DOHH2 (cell line): Measurements from ENCODE around the gene EIF2D.
A peak's percentile ranks its signal among the peaks of the same experiment; 100 is the strongest.

ENCODE experiments used
- H3F3A ChIP-seq: fragments of 200-600 bp; sonication (generic), shearing (Covaris generic); 2 replicates; pipeline ENCODE4 v1.6.0; 2016; ENCODE audit warnings: antibody characterized with exemption, mild to moderate bottlenecking; ENCODE audit not compliant: control insufficient read depth, insufficient read depth
- H3K27ac ChIP-seq: fragments of 200-600 bp; sonication (generic); 2 replicates; pipeline ENCODE4 v1.5.1; 2014; ENCODE audit warnings: low read depth, mild to moderate bottlenecking, low read length, moderate library complexity
- H3K27me3 ChIP-seq: fragments of 200-600 bp; sonication (generic); 2 replicates; pipeline ENCODE4 v1.6.1; 2014; ENCODE audit warnings: mild to moderate bottlenecking, low read length, mixed read lengths; ENCODE audit not compliant: control insufficient read depth
- H3K36me3 ChIP-seq: fragments of 200-600 bp; sonication (generic); 2 replicates; pipeline ENCODE4 v1.6.1; 2014; ENCODE audit warnings: mild to moderate bottlenecking, low read length, moderate library complexity, mixed read lengths; ENCODE audit not compliant: control insufficient read depth
- H3K4me1 ChIP-seq: fragments of 200-600 bp; sonication (generic); 2 replicates; pipeline ENCODE4 v1.6.1; 2014; ENCODE audit warnings: mild to moderate bottlenecking, low read length, mixed read lengths; ENCODE audit not compliant: control insufficient read depth
- H3K4me2 ChIP-seq: fragments of 200-600 bp; sonication (generic); 2 replicates; pipeline ENCODE4 v1.6.0; 2014; ENCODE audit warnings: mild to moderate bottlenecking, low read length, moderate library complexity
- H3K4me3 ChIP-seq: fragments of 200-600 bp; sonication (generic); 2 replicates; pipeline ENCODE4 v1.5.1; 2014; ENCODE audit warnings: mild to moderate bottlenecking, low read length, mixed read lengths
- H3K79me2 ChIP-seq: fragments of 200-600 bp; sonication (generic); 2 replicates; pipeline ENCODE4 v1.6.1; 2014; ENCODE audit warnings: mild to moderate bottlenecking, low read length, mixed read lengths; ENCODE audit not compliant: control insufficient read depth
- H3K9me2 ChIP-seq: fragments of 200-600 bp; sonication (generic); replicated peaks from 2 replicates; pipeline ENCODE4 v1.6.1; 2014; ENCODE audit warnings: mild to moderate bottlenecking, low read length, mixed read lengths; ENCODE audit not compliant: control insufficient read depth
- H3K9me3 ChIP-seq: fragments of 200-600 bp; sonication (generic); 2 replicates; pipeline ENCODE4 v1.6.1; 2014; ENCODE audit warnings: antibody characterized with exemption, low read length, mixed read lengths; ENCODE audit not compliant: control insufficient read depth, insufficient read depth
- H4K20me1 ChIP-seq: fragments of 200-600 bp; sonication (generic); 2 replicates; pipeline ENCODE4 v1.6.0; 2014; ENCODE audit warnings: low read depth, mild to moderate bottlenecking, antibody characterized with exemption, low read length, moderate library complexity; ENCODE audit not compliant: control insufficient read depth, insufficient read depth
- EZH2phosphoT487 ChIP-seq: fragments of 200-600 bp; sonication (generic); IDR thresholded peaks from 2 replicates; pipeline ENCODE4 v1.6.1; 2017; ENCODE audit warnings: borderline replicate concordance, mild to moderate bottlenecking, antibody characterized with exemption, low read length, moderate library complexity, mixed read lengths
- TF ChIP-seq, protein P1 (sequence below): fragments of 200-600 bp; sonication (generic); IDR thresholded peaks from one replicate; pipeline ENCODE4 v1.5.1; 2014; ENCODE audit warnings: antibody characterized with exemption, mild to moderate bottlenecking, low read depth, low read length; ENCODE audit not compliant: poor library complexity, severe bottlenecking

The EIF2D gene

DNA sequence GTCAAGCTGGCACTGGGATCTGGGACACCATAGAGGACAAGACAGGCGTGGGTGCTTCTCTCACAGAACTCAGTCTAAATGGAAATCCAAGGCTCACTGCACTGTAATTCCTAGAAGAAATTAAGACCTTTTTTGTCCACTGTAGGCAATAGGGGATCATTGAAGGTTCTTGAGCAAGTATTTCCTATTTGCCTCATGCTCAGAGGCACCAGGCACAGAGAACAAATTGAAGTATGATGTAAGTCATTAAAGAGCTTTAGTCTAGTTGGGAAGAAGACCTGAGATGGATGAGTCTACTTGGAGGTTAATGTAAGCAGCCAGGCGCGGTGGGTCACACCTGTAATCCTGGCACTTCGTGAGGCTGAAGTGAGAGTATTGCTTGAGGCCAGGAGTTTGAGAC, 34.6 kb downstream of the EIF2D start:
- H3K4me2 ChIP-seq: no peak overlapping the region
- H3K79me2 ChIP-seq: peaks cover 26% of the 10 kb centered on the region
- no peak for TF ChIP-seq EZH2phosphoT487
- TF ChIP-seq, protein P1, sequence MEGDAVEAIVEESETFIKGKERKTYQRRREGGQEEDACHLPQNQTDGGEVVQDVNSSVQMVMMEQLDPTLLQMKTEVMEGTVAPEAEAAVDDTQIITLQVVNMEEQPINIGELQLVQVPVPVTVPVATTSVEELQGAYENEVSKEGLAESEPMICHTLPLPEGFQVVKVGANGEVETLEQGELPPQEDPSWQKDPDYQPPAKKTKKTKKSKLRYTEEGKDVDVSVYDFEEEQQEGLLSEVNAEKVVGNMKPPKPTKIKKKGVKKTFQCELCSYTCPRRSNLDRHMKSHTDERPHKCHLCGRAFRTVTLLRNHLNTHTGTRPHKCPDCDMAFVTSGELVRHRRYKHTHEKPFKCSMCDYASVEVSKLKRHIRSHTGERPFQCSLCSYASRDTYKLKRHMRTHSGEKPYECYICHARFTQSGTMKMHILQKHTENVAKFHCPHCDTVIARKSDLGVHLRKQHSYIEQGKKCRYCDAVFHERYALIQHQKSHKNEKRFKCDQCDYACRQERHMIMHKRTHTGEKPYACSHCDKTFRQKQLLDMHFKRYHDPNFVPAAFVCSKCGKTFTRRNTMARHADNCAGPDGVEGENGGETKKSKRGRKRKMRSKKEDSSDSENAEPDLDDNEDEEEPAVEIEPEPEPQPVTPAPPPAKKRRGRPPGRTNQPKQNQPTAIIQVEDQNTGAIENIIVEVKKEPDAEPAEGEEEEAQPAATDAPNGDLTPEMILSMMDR: no peak
- no peak overlapping the region for H3K4me3 ChIP-seq
- H4K20me1 ChIP-seq: peaks cover 4% of the 10 kb centered on the region; the same call in 1 of the 2 replicates
- peaks cover 7% of the 10 kb centered on the region; the same call in 1 of the 2 replicates for H3F3A ChIP-seq
- peaks cover 46% of the 10 kb centered on the region for H3K4me1 ChIP-seq
- no peaks in the 10 kb centered on the region for H3K36me3 ChIP-seq
- no peaks in the 10 kb centered on the region for H3K27me3 ChIP-seq
- no peaks in the 10 kb centered on the region for H3K9me3 ChIP-seq
- no peak overlapping the region for H3K27ac ChIP-seq
- no peaks in the 10 kb centered on the region for H3K9me2 ChIP-seq

DNA sequence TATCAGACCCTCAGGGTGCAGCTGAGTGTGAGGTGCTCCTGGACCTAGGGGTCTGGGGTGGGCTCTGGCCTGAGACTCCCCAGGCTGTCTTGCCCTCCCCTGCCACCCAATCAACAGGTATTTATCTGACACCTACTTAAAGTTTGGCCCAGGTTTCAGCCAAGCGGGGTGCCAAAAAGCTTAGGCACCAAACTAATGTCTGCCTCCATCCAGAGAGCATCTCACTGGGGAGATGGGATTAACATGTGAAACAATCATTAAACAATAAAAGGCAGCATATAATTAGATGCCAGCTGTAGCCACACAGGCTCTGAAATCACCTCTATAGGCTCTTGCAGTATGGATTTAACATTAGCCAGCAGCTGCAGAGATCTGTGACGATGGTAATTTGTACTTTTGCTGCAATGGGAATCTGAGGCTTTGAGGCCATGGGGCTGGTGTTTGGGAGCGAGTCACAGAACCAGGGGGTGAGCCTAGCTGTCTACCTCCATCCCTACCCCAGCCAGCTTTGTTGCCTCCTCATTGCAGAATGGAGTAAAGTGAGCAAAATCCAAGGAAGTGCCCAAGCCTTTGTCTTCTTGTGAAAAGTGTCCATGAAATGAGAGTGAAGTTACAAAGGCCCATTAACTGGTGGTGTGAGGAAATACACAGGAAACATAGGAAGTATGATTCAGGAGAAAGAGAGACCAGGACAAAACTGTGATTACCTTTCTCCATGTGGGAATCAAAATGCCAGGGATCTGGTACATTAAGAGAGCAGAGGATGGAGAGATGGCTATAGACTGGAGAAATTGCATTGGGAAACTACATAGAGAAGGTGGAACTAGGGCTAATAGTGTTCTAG, 36.1 kb downstream of the EIF2D start:
- H3K4me2 ChIP-seq: peak overlapping the region; percentile 60; the same call in 1 of the 2 replicates
- peaks cover 7% of the 10 kb centered on the region; the same call in 1 of the 2 replicates for H3F3A ChIP-seq
- peaks cover 4% of the 10 kb centered on the region; the same call in 1 of the 2 replicates for H4K20me1 ChIP-seq
- H3K9me2 ChIP-seq: no peaks in the 10 kb centered on the region
- no peaks in the 10 kb centered on the region for H3K27me3 ChIP-seq
- TF ChIP-seq, protein P1: no peak
- no peak for TF ChIP-seq EZH2phosphoT487
- no peaks in the 10 kb centered on the region for H3K36me3 ChIP-seq
- H3K4me3 ChIP-seq: no peak overlapping the region
- H3K4me1 ChIP-seq: peaks cover 46% of the 10 kb centered on the region
- peaks cover 28% of the 10 kb centered on the region for H3K79me2 ChIP-seq
- no peak overlapping the region for H3K27ac ChIP-seq
- H3K9me3 ChIP-seq: no peaks in the 10 kb centered on the region

DNA sequence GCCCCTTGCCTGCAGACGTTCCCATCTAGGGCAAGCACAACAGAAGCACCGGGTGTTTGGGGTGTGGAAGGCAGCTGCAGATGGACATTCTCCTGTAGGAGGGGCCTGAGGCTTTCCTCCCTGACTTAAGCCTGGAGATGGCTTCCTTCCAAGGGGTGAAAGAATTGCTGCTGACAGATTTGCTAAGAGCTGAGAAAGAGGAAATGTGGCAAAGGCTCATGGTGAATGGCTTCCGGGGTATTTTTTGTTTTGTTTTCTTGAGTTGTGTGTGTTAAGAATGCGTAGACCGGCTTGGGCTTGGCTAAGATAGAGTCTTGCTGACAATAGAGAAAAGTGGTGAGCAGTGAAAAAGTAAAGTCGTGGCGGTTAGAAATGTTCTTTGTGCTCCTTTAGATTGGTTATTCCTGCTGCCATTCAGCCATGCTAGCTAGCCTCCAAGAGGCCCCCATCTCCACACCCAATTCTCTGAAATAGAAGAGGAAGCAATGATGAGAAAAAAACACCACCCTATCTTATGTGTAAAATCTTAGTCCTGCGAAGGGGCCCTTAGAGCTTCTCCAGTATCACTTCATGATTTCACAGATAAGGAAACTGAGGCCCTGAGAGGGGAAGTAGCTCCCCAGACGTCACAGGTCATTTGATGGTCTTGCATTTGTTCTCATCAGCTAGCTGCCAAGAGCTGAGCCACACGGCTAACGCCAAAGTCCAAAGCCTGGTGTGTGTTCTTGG, 36.9 kb downstream of the EIF2D start:
- H3K79me2 ChIP-seq: peaks cover 22% of the 10 kb centered on the region
- peak overlapping the region; percentile 34 for H3K4me3 ChIP-seq

More for the DNA sequence above, 36.9 kb downstream of the EIF2D start:
- peaks cover 39% of the 10 kb centered on the region for H3K4me1 ChIP-seq
- no peaks in the 10 kb centered on the region for H3K9me2 ChIP-seq
- peaks cover 4% of the 10 kb centered on the region; the same call in 1 of the 2 replicates for H4K20me1 ChIP-seq
- peak overlapping the region; percentile 60 for H3K4me2 ChIP-seq
- peak overlapping the region; percentile 17; the same call in 1 of the 2 replicates for H3K27ac ChIP-seq
- no peaks in the 10 kb centered on the region for H3K27me3 ChIP-seq
- no peaks in the 10 kb centered on the region for H3K36me3 ChIP-seq
- TF ChIP-seq EZH2phosphoT487: no peak
- TF ChIP-seq, protein P1: no peak
- H3K9me3 ChIP-seq: no peaks in the 10 kb centered on the region
- H3F3A ChIP-seq: peaks cover 7% of the 10 kb centered on the region; the same call in 1 of the 2 replicates
